WTC11 (cell line): ENCODE measurements around the gene PCBD2. TPM values are rescaled to one million over a fixed set of nuclear protein-coding genes. Genes with fewer than 3 reads are reported as not detected.
A peak's percentile ranks its signal among the peaks of the same experiment; 100 is the strongest.

Experiments used
- ATAC-seq: fragments of 200-7000 bp; cut with Tn5 transposase; 2 replicates; pipeline ENCODE4 v1.10.0; 2021; ENCODE audit warnings: mild to moderate bottlenecking, moderate library complexity
- CTCF ChIA-PET: fragments of 300-600 bp; sonication (Branson Sonifier 250); formaldehyde crosslinking; loops from one replicate; lab custom pipeline; 2021; ENCODE audit warnings: antibody characterized with exemption; lab: Charles Lee
- POLR2A ChIA-PET: fragments of 350-600 bp; sonication (Branson Sonifier 250); formaldehyde crosslinking; loops from one replicate; lab custom pipeline; 2021; ENCODE audit warnings: antibody characterized with exemption; lab: Charles Lee
- DNase-seq: peaks from one replicate; pipeline ENCODE4 v3.0.0; 2021; ENCODE audit warnings: low spot score
- H3K27ac Mint-ChIP-seq: 2 replicates; pipeline ENCODE4 v1.8.0; 2021; ENCODE audit warnings: mixed read lengths
- H3K27me3 Mint-ChIP-seq: 2 replicates; pipeline ENCODE4 v1.8.0; 2021; ENCODE audit warnings: low read depth, mild to moderate bottlenecking, moderate library complexity, mixed read lengths
- H3K36me3 Mint-ChIP-seq: 2 replicates; pipeline ENCODE4 v1.8.0; 2021; ENCODE audit warnings: mixed read lengths
- H3K4me1 Mint-ChIP-seq: 2 replicates; pipeline ENCODE4 v1.8.0; 2022; ENCODE audit warnings: mixed read lengths
- H3K4me3 Mint-ChIP-seq: 2 replicates; pipeline ENCODE4 v1.8.0; 2021; ENCODE audit warnings: mild to moderate bottlenecking, moderate library complexity, mixed read lengths
- H3K9me3 Mint-ChIP-seq: 2 replicates; pipeline ENCODE4 v1.8.0; 2021; ENCODE audit warnings: mixed read lengths
- FOXK1 ChIP-seq: sonication (generic); formaldehyde crosslinking; IDR thresholded peaks from 2 replicates; pipeline ENCODE4 v1.8.0; 2022; ENCODE audit warnings: mild to moderate bottlenecking, moderate library complexity, missing genetic modification reagents
- GABPB1 ChIP-seq: sonication (generic); formaldehyde crosslinking; IDR thresholded peaks from 2 replicates; pipeline ENCODE4 v1.8.1; 2023; ENCODE audit warnings: mild to moderate bottlenecking, missing genetic modification reagents
- GRHL2 ChIP-seq: fragments of 250-450 bp; sonication (Bioruptor Pico); IDR thresholded peaks from 2 replicates; pipeline ENCODE4 v1.8.0; 2022; ENCODE audit warnings: mild to moderate bottlenecking, moderate library complexity; ENCODE audit not compliant: insufficient replicate concordance, severe bottlenecking
- IRF2 ChIP-seq: sonication (generic); formaldehyde crosslinking; IDR thresholded peaks from 2 replicates; pipeline ENCODE4 v1.8.0; 2022; ENCODE audit warnings: low read depth, missing genetic modification reagents, borderline replicate concordance
- JAZF1 ChIP-seq: fragments of 250-450 bp; sonication (Bioruptor Pico); IDR thresholded peaks from 2 replicates; pipeline ENCODE4 v1.9.0; 2021; ENCODE audit warnings: moderate library complexity, mild to moderate bottlenecking, inconsistent platforms
- KAT7 ChIP-seq: sonication (generic); formaldehyde crosslinking; IDR thresholded peaks from 2 replicates; pipeline ENCODE4 v1.8.1; 2023; ENCODE audit warnings: missing genetic modification reagents, mild to moderate bottlenecking, borderline replicate concordance
- NFE2L1 ChIP-seq: sonication (generic); formaldehyde crosslinking; IDR thresholded peaks from 2 replicates; pipeline ENCODE4 v1.8.1; 2023; ENCODE audit warnings: missing genetic modification reagents
- NFYB ChIP-seq: sonication (generic); formaldehyde crosslinking; conservative IDR thresholded peaks from 2 replicates; pipeline ENCODE4 v1.8.0; 2022; ENCODE audit warnings: low read depth, missing genetic modification reagents
- NR2C2 ChIP-seq: sonication (generic); formaldehyde crosslinking; IDR thresholded peaks from 2 replicates; pipeline ENCODE4 v1.8.0; 2022; ENCODE audit warnings: mild to moderate bottlenecking, missing genetic modification reagents
- PRRX2 ChIP-seq: fragments of 250-450 bp; sonication (Bioruptor Pico); IDR thresholded peaks from 2 replicates; pipeline ENCODE4 v1.8.0; 2021; ENCODE audit warnings: mild to moderate bottlenecking
- SMAD3 ChIP-seq: sonication (generic); formaldehyde crosslinking; IDR thresholded peaks from 2 replicates; pipeline ENCODE4 v1.8.0; 2022; ENCODE audit warnings: missing genetic modification reagents, mild to moderate bottlenecking, borderline replicate concordance
- SMAD4 ChIP-seq: sonication (generic); formaldehyde crosslinking; IDR thresholded peaks from 2 replicates; pipeline ENCODE4 v1.8.0; 2022; ENCODE audit warnings: mild to moderate bottlenecking, missing genetic modification reagents
- TEAD1 ChIP-seq: sonication (generic); formaldehyde crosslinking; IDR thresholded peaks from 2 replicates; pipeline ENCODE4 v1.8.0; 2022; ENCODE audit warnings: mild to moderate bottlenecking, missing genetic modification reagents
- TEAD4 ChIP-seq: sonication (generic); formaldehyde crosslinking; IDR thresholded peaks from 2 replicates; pipeline ENCODE4 v1.8.0; 2022; ENCODE audit warnings: mild to moderate bottlenecking, missing genetic modification reagents
- ZNF121 ChIP-seq: sonication (generic); formaldehyde crosslinking; IDR thresholded peaks from 2 replicates; pipeline ENCODE4 v1.8.0; 2023; ENCODE audit warnings: missing genetic modification reagents
- ZNF671 ChIP-seq: fragments of 250-450 bp; sonication (Bioruptor Pico); IDR thresholded peaks from 2 replicates; pipeline ENCODE4 v1.8.0; 2021; ENCODE audit warnings: mild to moderate bottlenecking
- total RNA-seq: library from RNA; stranded (reverse); gene quantifications from 3 replicates; pipeline ENCODE4 v1.2.3, GENCODE V29; 2021
- TF ChIP-seq, protein P1 (sequence below): sonication (generic); formaldehyde crosslinking; IDR thresholded peaks from 2 replicates; pipeline ENCODE4 v1.8.0; 2023; ENCODE audit warnings: missing genetic modification reagents
- TF ChIP-seq, protein P2 (sequence below): sonication (generic); formaldehyde crosslinking; IDR thresholded peaks from 2 replicates; pipeline ENCODE4 v1.8.1; 2023; ENCODE audit warnings: mild to moderate bottlenecking, missing genetic modification reagents, moderate library complexity
- TF ChIP-seq, protein P3 (sequence below): sonication (generic); formaldehyde crosslinking; IDR thresholded peaks from 2 replicates; pipeline ENCODE4 v1.8.1; 2023; ENCODE audit warnings: mild to moderate bottlenecking, missing genetic modification reagents, moderate library complexity
- TF ChIP-seq, protein P4 (sequence below): fragments of 250-450 bp; sonication (Bioruptor Pico); IDR thresholded peaks from 2 replicates; pipeline ENCODE4 v1.9.0; 2021; ENCODE audit warnings: mild to moderate bottlenecking
- TF ChIP-seq, protein P5 (sequence below): sonication (generic); formaldehyde crosslinking; IDR thresholded peaks from 2 replicates; pipeline ENCODE4 v1.8.0; 2022; ENCODE audit warnings: missing genetic modification reagents
- TF ChIP-seq, protein P6 (sequence below): sonication (generic); formaldehyde crosslinking; IDR thresholded peaks from 2 replicates; pipeline ENCODE4 v1.8.1; 2022; ENCODE audit warnings: mild to moderate bottlenecking, moderate library complexity, missing genetic modification reagents

The PCBD2 gene
- total RNA-seq, 1 experiment from 2014 or later: 9.9 TPM

DNA sequence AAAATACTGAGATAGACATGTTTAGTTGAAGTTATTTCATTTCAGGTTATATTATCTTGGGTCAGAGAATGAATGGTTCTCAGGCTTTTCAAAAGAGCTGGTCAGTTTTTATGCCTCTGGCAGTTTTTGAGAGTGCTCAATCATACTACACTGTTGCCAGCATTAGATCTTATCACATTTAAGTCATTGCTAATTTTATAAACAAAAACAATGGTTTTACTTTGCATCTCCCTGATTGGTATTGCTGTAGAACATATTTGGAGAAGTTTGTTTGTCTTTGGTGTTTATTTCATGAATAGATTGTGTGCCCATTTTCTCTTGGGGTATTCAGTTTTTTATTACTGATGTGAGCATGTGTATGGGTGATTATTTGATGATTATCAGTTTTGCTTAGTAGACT is 64.2 kb downstream of the PCBD2 start:
- Mint-ChIP-seq H3K4me3 (no peak overlapping the region), H3K4me1 (no peaks in the 10 kb centered on the region)
- CTCF ChIA-PET: no interaction called here
- ATAC-seq: no peak
- TF ChIP-seq, protein P1, sequence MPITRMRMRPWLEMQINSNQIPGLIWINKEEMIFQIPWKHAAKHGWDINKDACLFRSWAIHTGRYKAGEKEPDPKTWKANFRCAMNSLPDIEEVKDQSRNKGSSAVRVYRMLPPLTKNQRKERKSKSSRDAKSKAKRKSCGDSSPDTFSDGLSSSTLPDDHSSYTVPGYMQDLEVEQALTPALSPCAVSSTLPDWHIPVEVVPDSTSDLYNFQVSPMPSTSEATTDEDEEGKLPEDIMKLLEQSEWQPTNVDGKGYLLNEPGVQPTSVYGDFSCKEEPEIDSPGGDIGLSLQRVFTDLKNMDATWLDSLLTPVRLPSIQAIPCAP (CRISPR knock-in tag): no peak
- TF ChIP-seq, protein P2, sequence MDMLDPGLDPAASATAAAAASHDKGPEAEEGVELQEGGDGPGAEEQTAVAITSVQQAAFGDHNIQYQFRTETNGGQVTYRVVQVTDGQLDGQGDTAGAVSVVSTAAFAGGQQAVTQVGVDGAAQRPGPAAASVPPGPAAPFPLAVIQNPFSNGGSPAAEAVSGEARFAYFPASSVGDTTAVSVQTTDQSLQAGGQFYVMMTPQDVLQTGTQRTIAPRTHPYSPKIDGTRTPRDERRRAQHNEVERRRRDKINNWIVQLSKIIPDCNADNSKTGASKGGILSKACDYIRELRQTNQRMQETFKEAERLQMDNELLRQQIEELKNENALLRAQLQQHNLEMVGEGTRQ (CRISPR knock-in tag): no peak
- no peak for TF ChIP-seq NR2C2 (CRISPR knock-in tag)
- TF ChIP-seq, protein P3, sequence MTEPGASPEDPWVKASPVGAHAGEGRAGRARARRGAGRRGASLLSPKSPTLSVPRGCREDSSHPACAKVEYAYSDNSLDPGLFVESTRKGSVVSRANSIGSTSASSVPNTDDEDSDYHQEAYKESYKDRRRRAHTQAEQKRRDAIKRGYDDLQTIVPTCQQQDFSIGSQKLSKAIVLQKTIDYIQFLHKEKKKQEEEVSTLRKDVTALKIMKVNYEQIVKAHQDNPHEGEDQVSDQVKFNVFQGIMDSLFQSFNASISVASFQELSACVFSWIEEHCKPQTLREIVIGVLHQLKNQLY: no peak
- TF ChIP-seq, protein P4, sequence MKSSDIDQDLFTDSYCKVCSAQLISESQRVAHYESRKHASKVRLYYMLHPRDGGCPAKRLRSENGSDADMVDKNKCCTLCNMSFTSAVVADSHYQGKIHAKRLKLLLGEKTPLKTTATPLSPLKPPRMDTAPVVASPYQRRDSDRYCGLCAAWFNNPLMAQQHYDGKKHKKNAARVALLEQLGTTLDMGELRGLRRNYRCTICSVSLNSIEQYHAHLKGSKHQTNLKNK (CRISPR knock-in tag): no peak
- TF ChIP-seq, all 79 proteins: peak for 0
- Mint-ChIP-seq H3K36me3 (peaks cover 4% of the 10 kb centered on the region), H3K9me3 (peaks cover 5% of the 10 kb centered on the region; the same call in 1 of the 2 replicates), H3K27ac (no peak overlapping the region), H3K27me3 (no peaks in the 10 kb centered on the region)
- DNase-seq: no peak
- POLR2A ChIA-PET: no interaction called here

DNA sequence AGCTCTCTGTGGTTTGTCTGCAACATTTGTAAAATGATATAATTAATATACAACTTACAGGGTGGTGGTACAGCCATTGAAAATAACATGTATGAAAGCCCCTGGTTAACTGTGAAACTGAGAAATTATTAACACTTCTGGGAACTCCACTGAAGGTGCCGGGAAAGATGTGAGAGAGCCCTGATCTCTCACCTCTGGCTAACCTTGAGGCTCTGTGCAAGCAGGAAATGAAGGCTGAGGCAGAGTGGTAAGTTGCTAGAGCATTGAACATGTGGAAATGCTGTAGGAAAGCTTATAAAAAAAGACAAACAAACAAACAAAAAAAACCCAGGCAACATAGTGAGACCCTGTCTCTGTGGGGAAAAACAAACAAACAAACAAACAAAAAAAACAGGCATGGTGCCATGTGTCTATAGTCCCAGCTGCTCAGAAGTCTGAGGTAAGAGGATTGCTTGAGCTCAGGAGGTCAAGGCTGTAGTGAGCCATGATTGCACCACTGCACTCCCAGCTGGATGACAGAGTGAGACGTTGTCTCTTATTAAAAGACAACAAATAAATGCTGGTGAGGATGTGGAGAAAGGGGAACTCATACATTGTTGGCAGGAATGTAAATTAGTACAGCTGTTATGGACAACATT is 70.3 kb downstream of the PCBD2 start:
- DNase-seq: no peak
- H3K9me3 Mint-ChIP-seq: peaks cover 53% of the 10 kb centered on the region
- peaks cover 43% of the 10 kb centered on the region for H3K36me3 Mint-ChIP-seq
- ChIA-PET CTCF (no interaction called here), POLR2A (no interaction called here)
- H3K4me1 Mint-ChIP-seq: no peaks in the 10 kb centered on the region
- no peak overlapping the region for H3K4me3 Mint-ChIP-seq
- no peak for ATAC-seq
- no peak for TF ChIP-seq IRF2
- no peak for TF ChIP-seq SMAD4
- no peak for TF ChIP-seq SMAD3 (CRISPR knock-in tag)
- peak; percentile 64; the same call in 1 of the 2 replicates for TF ChIP-seq GABPB1
- TF ChIP-seq FOXK1: no peak
- TF ChIP-seq PRRX2 (CRISPR knock-in tag): no peak
- TF ChIP-seq, all 79 proteins: peak for 1
- Mint-ChIP-seq H3K27ac (no peak overlapping the region), H3K27me3 (peaks cover 14% of the 10 kb centered on the region)

DNA sequence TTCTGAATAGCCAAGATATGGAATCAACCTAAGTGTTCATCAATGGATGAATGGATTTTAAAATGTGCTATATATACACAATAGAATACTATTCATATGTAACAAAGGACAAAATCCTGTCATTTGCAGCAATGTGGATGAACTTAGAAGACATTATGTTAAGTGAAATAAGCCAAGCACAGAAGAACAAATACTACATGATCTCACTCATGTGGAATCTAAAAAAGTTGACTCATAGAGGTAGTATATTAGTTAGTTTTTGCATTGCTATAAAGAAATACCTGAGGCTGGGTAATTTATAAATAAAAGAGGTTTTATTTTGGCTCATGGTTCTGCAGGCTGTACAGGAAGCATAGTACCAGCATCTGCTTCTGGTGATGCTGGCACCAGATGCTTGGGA is 70.9 kb downstream of the PCBD2 start:
- H3K4me3 Mint-ChIP-seq: no peak overlapping the region
- H3K36me3 Mint-ChIP-seq: peaks cover 43% of the 10 kb centered on the region
- no peaks in the 10 kb centered on the region for H3K4me1 Mint-ChIP-seq
- no peak overlapping the region for H3K27ac Mint-ChIP-seq
- no peak for ATAC-seq
- H3K9me3 Mint-ChIP-seq: peaks cover 57% of the 10 kb centered on the region
- DNase-seq: no peak
- POLR2A ChIA-PET: no interaction called here
- CTCF ChIA-PET: no interaction called here
- TF ChIP-seq, protein P5, sequence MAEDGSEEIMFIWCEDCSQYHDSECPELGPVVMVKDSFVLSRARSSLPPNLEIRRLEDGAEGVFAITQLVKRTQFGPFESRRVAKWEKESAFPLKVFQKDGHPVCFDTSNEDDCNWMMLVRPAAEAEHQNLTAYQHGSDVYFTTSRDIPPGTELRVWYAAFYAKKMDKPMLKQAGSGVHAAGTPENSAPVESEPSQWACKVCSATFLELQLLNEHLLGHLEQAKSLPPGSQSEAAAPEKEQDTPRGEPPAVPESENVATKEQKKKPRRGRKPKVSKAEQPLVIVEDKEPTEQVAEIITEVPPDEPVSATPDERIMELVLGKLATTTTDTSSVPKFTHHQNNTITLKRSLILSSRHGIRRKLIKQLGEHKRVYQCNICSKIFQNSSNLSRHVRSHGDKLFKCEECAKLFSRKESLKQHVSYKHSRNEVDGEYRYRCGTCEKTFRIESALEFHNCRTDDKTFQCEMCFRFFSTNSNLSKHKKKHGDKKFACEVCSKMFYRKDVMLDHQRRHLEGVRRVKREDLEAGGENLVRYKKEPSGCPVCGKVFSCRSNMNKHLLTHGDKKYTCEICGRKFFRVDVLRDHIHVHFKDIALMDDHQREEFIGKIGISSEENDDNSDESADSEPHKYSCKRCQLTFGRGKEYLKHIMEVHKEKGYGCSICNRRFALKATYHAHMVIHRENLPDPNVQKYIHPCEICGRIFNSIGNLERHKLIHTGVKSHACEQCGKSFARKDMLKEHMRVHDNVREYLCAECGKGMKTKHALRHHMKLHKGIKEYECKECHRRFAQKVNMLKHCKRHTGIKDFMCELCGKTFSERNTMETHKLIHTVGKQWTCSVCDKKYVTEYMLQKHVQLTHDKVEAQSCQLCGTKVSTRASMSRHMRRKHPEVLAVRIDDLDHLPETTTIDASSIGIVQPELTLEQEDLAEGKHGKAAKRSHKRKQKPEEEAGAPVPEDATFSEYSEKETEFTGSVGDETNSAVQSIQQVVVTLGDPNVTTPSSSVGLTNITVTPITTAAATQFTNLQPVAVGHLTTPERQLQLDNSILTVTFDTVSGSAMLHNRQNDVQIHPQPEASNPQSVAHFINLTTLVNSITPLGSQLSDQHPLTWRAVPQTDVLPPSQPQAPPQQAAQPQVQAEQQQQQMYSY (CRISPR knock-in tag): no peak
- peaks cover 14% of the 10 kb centered on the region for H3K27me3 Mint-ChIP-seq

DNA sequence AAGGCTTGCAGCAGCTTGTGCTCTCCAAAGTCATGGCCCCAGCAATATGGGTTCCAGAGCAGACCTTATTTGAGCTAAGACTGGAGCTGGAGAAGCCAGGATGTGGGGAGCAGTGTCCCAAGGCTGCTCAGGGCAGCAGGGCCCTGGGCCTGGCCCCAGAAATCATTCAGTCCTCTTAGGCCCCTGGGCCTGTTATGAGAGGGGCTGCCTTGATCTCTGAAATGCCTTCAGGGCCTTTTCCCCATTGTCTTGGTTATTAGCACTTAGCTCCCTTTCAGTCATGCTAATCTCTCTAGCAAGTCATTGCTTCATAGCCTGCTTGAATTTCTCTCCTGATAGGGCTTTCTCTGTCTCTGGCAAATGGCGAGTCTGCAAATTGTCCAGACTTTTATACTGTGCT is 71.9 kb downstream of the PCBD2 start:
- H3K9me3 Mint-ChIP-seq: peaks cover 67% of the 10 kb centered on the region
- no peak overlapping the region for H3K4me3 Mint-ChIP-seq
- no peaks in the 10 kb centered on the region for H3K4me1 Mint-ChIP-seq
- H3K36me3 Mint-ChIP-seq: peaks cover 52% of the 10 kb centered on the region
- no peak overlapping the region for H3K27ac Mint-ChIP-seq
- H3K27me3 Mint-ChIP-seq: peaks cover 14% of the 10 kb centered on the region
- ATAC-seq (no peak), DNase-seq (no peak)
- CTCF ChIA-PET: no interaction called here
- POLR2A ChIA-PET: no interaction called here
- TF ChIP-seq KAT7 (CRISPR knock-in tag): no peak
- TF ChIP-seq GRHL2 (CRISPR knock-in tag): no peak
- no peak for TF ChIP-seq SMAD3 (CRISPR knock-in tag)
- no peak for TF ChIP-seq ZNF671 (CRISPR knock-in tag)
- TF ChIP-seq, protein P6, sequence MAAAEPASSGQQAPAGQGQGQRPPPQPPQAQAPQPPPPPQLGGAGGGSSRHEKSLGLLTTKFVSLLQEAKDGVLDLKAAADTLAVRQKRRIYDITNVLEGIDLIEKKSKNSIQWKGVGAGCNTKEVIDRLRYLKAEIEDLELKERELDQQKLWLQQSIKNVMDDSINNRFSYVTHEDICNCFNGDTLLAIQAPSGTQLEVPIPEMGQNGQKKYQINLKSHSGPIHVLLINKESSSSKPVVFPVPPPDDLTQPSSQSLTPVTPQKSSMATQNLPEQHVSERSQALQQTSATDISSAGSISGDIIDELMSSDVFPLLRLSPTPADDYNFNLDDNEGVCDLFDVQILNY (CRISPR knock-in tag): no peak
- TF ChIP-seq TEAD4: no peak
- no peak for TF ChIP-seq IRF2
- TF ChIP-seq NFE2L1 (CRISPR knock-in tag): no peak
- TF ChIP-seq JAZF1: no peak
- TF ChIP-seq, protein P2 (CRISPR knock-in tag): no peak
- TF ChIP-seq NFYB (CRISPR knock-in tag): no peak
- TF ChIP-seq TEAD1: no peak
- no peak for TF ChIP-seq ZNF121 (CRISPR knock-in tag)
